Neural progenitor cell (in vitro differentiated cells): ENCODE measurements around the gene KCNH2. TPM values are rescaled to one million over a fixed set of nuclear protein-coding genes. Genes with fewer than 3 reads are reported as not detected.
A peak's percentile ranks its signal among the peaks of the same experiment; 100 is the strongest.

Experiments
- DNase-seq: peaks from one replicate; pipeline ENCODE4 v3.0.0-alpha.2; 2016; ENCODE audit warnings: low spot score
- H2AFZ ChIP-seq: fragments of 200-600 bp; sonication (generic); replicated peaks from 2 replicates; pipeline ENCODE4 v1.6.1; 2016; ENCODE audit warnings: antibody characterized with exemption
- H3F3A ChIP-seq: fragments of 200-600 bp; sonication (generic); 2 replicates; pipeline ENCODE4 v1.6.1; 2016; ENCODE audit warnings: antibody characterized with exemption, low read depth
- H3K27ac ChIP-seq: fragments of 200-600 bp; sonication (generic); 2 replicates; pipeline ENCODE4 v1.5.1; 2016; ENCODE audit warnings: mild to moderate bottlenecking
- H3K27me3 ChIP-seq: fragments of 200-600 bp; sonication (generic); 2 replicates; pipeline ENCODE4 v1.6.1; 2016; ENCODE audit warnings: mild to moderate bottlenecking, moderate library complexity
- H3K36me3 ChIP-seq: fragments of 200-600 bp; sonication (generic); 2 replicates; pipeline ENCODE4 v1.5.1; 2016
- H3K4me1 ChIP-seq: fragments of 200-600 bp; sonication (generic); 2 replicates; pipeline ENCODE4 v1.6.1; 2016; ENCODE audit warnings: mixed run types
- H3K4me2 ChIP-seq: fragments of 200-600 bp; sonication (generic); 2 replicates; pipeline ENCODE4 v1.6.1; 2016
- H3K4me3 ChIP-seq: fragments of 200-600 bp; sonication (generic); 2 replicates; pipeline ENCODE4 v1.5.1; 2016
- H3K79me2 ChIP-seq: fragments of 200-600 bp; sonication (generic); 2 replicates; pipeline ENCODE4 v1.6.1; 2016; ENCODE audit warnings: low read depth
- H3K9ac ChIP-seq: fragments of 200-600 bp; sonication (generic); 2 replicates; pipeline ENCODE4 v1.6.1; 2016
- H3K9me3 ChIP-seq: fragments of 200-600 bp; sonication (generic); 2 replicates; pipeline ENCODE4 v1.5.1; 2016; ENCODE audit warnings: low read depth
- H4K20me1 ChIP-seq: fragments of 200-600 bp; sonication (generic); 2 replicates; pipeline ENCODE4 v1.6.1; 2016; ENCODE audit warnings: low read depth
- H3K27ac Mint-ChIP-seq: 3 replicates; pipeline ENCODE4 v1.8.0; 2021; ENCODE audit warnings: mixed read lengths
- H3K27me3 Mint-ChIP-seq: 2 replicates; pipeline ENCODE4 v1.8.0; 2022; ENCODE audit warnings: low read depth, mild to moderate bottlenecking, inconsistent platforms, moderate library complexity, mixed read lengths; ENCODE audit not compliant: insufficient read depth
- H3K36me3 Mint-ChIP-seq: 3 replicates; pipeline ENCODE4 v1.8.0; 2021; ENCODE audit warnings: mixed read lengths
- H3K4me1 Mint-ChIP-seq: 3 replicates; pipeline ENCODE4 v1.8.0; 2021; ENCODE audit warnings: mixed read lengths
- H3K4me3 Mint-ChIP-seq: 3 replicates; pipeline ENCODE4 v1.8.0; 2021; ENCODE audit warnings: mild to moderate bottlenecking, moderate library complexity, mixed read lengths
- H3K9me3 Mint-ChIP-seq: 3 replicates; pipeline ENCODE4 v1.8.0; 2020; ENCODE audit warnings: mixed read lengths
- CTCF ChIP-seq: fragments of 200-600 bp; sonication (generic); IDR thresholded peaks from 2 replicates; pipeline ENCODE4 v1.5.1; 2017; ENCODE audit warnings: antibody characterized with exemption, mild to moderate bottlenecking
- EZH2 ChIP-seq: fragments of 200-600 bp; sonication (generic); IDR thresholded peaks from 2 replicates; pipeline ENCODE4 v1.6.1; 2017; ENCODE audit warnings: antibody characterized with exemption, mild to moderate bottlenecking, moderate library complexity
- EZH2phosphoT487 ChIP-seq: fragments of 200-600 bp; sonication (generic); IDR thresholded peaks from 2 replicates; pipeline ENCODE4 v1.6.1; 2017; ENCODE audit warnings: antibody characterized with exemption
- total RNA-seq: library from RNA; depleted of rRNA; stranded (reverse); fragments of >200 nt; gene quantifications from 2 replicates; pipeline ENCODE4 v1.2.3, GENCODE V29; 2015; ENCODE audit warnings: low replicate concordance

KCNH2 gene
- total RNA-seq, 1 donor from 2014 or later, result 2.6 TPM

- H2AFZ ChIP-seq, result no peak overlapping the region
- H3K36me3 ChIP-seq, result no peaks in the 10 kb centered on the region
- no peaks in the 10 kb centered on the region for H3K9me3 ChIP-seq
- peaks cover 64% of the 10 kb centered on the region for H3K4me1 ChIP-seq
- Mint-ChIP-seq H3K36me3 (peaks cover 2% of the 10 kb centered on the region), H3K27ac (no peak overlapping the region), H3K9me3 (no peaks in the 10 kb centered on the region), H3K27me3 (peaks cover 13% of the 10 kb centered on the region), H3K4me1 (peaks cover 50% of the 10 kb centered on the region), H3K4me3 (no peak overlapping the region)
- no peaks in the 10 kb centered on the region for H3K79me2 ChIP-seq
- peaks cover 22% of the 10 kb centered on the region for H3F3A ChIP-seq
- no peak overlapping the region for H3K27ac ChIP-seq
- H4K20me1 ChIP-seq, result peaks cover 19% of the 10 kb centered on the region
- H3K4me2 ChIP-seq, result peak overlapping the region; percentile 70
- DNase-seq, result peak; percentile 47
- TF ChIP-seq CTCF, result no peak
- no peak for TF ChIP-seq EZH2phosphoT487
- no peak for TF ChIP-seq EZH2
- H3K27me3 ChIP-seq, result peaks cover 40% of the 10 kb centered on the region
- H3K4me3 ChIP-seq, result no peak overlapping the region
- no peak overlapping the region for H3K9ac ChIP-seq
These were observed 6.1 kb downstream of the KCNH2 start for GRCh38 chr7:150972023-150972468.

- Mint-ChIP-seq H3K36me3 (peaks cover 2% of the 10 kb centered on the region), H3K27ac (peak overlapping the region; percentile 92), H3K4me1 (peaks cover 44% of the 10 kb centered on the region), H3K9me3 (no peaks in the 10 kb centered on the region), H3K4me3 (peak overlapping the region; percentile 54), H3K27me3 (peaks cover 13% of the 10 kb centered on the region)
- no peak overlapping the region for H3K27ac ChIP-seq
- H2AFZ ChIP-seq, result no peak overlapping the region
- TF ChIP-seq CTCF, result no peak
- TF ChIP-seq EZH2phosphoT487, result no peak
- TF ChIP-seq EZH2, result no peak
- H3K9me3 ChIP-seq, result no peaks in the 10 kb centered on the region
- DNase-seq, result peak; percentile 78
- H3K27me3 ChIP-seq, result peaks cover 33% of the 10 kb centered on the region
- H3K4me2 ChIP-seq, result peak overlapping the region; percentile 70
- H3K4me3 ChIP-seq, result no peak overlapping the region
- H3K36me3 ChIP-seq, result no peaks in the 10 kb centered on the region
- peaks cover 21% of the 10 kb centered on the region for H3F3A ChIP-seq
- no peaks in the 10 kb centered on the region for H3K79me2 ChIP-seq
- H4K20me1 ChIP-seq, result peaks cover 12% of the 10 kb centered on the region
- peaks cover 58% of the 10 kb centered on the region for H3K4me1 ChIP-seq
- no peak overlapping the region for H3K9ac ChIP-seq
These were observed 6.7 kb downstream of the KCNH2 start for GRCh38 chr7:150971242-150972022.

GRCh38 chr7:150970424-150970823, 7.7 kb downstream of the KCNH2 start:
- Histone ChIP-seq H2AFZ (no peak overlapping the region), H3K36me3 (no peaks in the 10 kb centered on the region), H3K79me2 (no peaks in the 10 kb centered on the region), H4K20me1 (peaks cover 2% of the 10 kb centered on the region), H3K4me1 (peaks cover 49% of the 10 kb centered on the region), H3K9ac (no peak overlapping the region), H3K27ac (no peak overlapping the region), H3F3A (peaks cover 11% of the 10 kb centered on the region), H3K27me3 (peaks cover 23% of the 10 kb centered on the region), H3K4me3 (no peak overlapping the region), H3K4me2 (peak overlapping the region; percentile 70), H3K9me3 (no peaks in the 10 kb centered on the region)
- no peaks in the 10 kb centered on the region for H3K9me3 Mint-ChIP-seq
- TF ChIP-seq EZH2 (no peak), EZH2phosphoT487 (no peak), CTCF (no peak)
- peaks cover 2% of the 10 kb centered on the region for H3K36me3 Mint-ChIP-seq
- H3K4me3 Mint-ChIP-seq, result peak overlapping the region; percentile 8
- no peak overlapping the region for H3K27ac Mint-ChIP-seq
- no peak for DNase-seq
- peaks cover 38% of the 10 kb centered on the region for H3K4me1 Mint-ChIP-seq
- H3K27me3 Mint-ChIP-seq, result peaks cover 15% of the 10 kb centered on the region
